Transverse colon (tissue), 4 donors: ENCODE measurements around the gene HES4. TPM values are rescaled to one million over a fixed set of nuclear protein-coding genes. Genes with fewer than 3 reads are reported as not detected.

Experiments
- DNase-seq: peaks from one replicate; pipeline ENCODE4 v3.0.0-alpha.2; 2019
- H3K27ac ChIP-seq, 4 donors: fragments of 200-600 bp; sonication (generic); 2 replicates each; pipeline ENCODE4 v1.5.1; 2016 to 2018; ENCODE audit warnings: inconsistent platforms in 4 of 4
- H3K27me3 ChIP-seq: fragments of 200-600 bp; sonication (generic); 2 replicates; pipeline ENCODE4 v1.5.1; 2017; ENCODE audit warnings: inconsistent platforms
- H3K36me3 ChIP-seq, 4 donors: fragments of 200-600 bp; sonication (generic); 2 replicates each; pipeline ENCODE4 v1.5.1; 2017 to 2019; ENCODE audit warnings: inconsistent platforms in 4 of 4
- H3K4me1 ChIP-seq, 4 donors: fragments of 200-600 bp; sonication (generic); 2 replicates each; pipeline ENCODE4 v1.5.1; 2017 to 2020; ENCODE audit warnings: inconsistent platforms in 4 of 4
- H3K4me3 ChIP-seq, 4 donors: fragments of 200-600 bp; sonication (generic); 1 replicate in 1 of 4; 2 replicates in 3 of 4; pipeline versions ENCODE4 v1.5.1 to v1.6.1; 2017 to 2019; ENCODE audit warnings: inconsistent platforms in 4 of 4
- H3K9me3 ChIP-seq, 2 donors: fragments of 200-600 bp; sonication (generic); 2 replicates each; pipeline ENCODE4 v1.5.1; 2017 to 2019; ENCODE audit warnings: inconsistent platforms in 2 of 2
- EP300 ChIP-seq: sonication (generic); formaldehyde crosslinking; IDR thresholded peaks from one replicate; pipeline ENCODE4 v1.6.1; 2017; ENCODE audit warnings: antibody characterized with exemption, low read depth
- POLR2A ChIP-seq: fragments of 450-650 bp; IDR thresholded peaks from one replicate; pipeline ENCODE4 v1.6.1; 2016; ENCODE audit warnings: antibody characterized with exemption, mild to moderate bottlenecking, moderate library complexity
- POLR2AphosphoS5 ChIP-seq, 3 donors: sonication (generic); formaldehyde crosslinking; IDR thresholded peaks; one replicate each; pipeline ENCODE4 v1.6.1; 2016; ENCODE audit warnings: antibody characterized with exemption in 3 of 3
- WGBS, 2 donors: methylation state at CpG; one replicate each; pipeline ENCODE4 v1.1.5; 2018; ENCODE audit warnings: low coverage in 1 of 2; 5-methylcytosine and 5-hydroxymethylcytosine counted together
- in situ Hi-C, 4 donors: fragments of 200-750 bp; cut with MboI; loops; one replicate each; pipeline versions ENCODE4 v1.15.0 to v1.15.1; 2017; ENCODE audit warnings: low sequenced_read_pairs in 3 of 4, low pct_ligation_motif_present in 1 of 4, low pct_unique_long_range_greater_than_20kb in 1 of 4
- intact Hi-C: fragments of 100-400 bp; cut with DNase I; formaldehyde crosslinking; loops from one replicate; pipeline ENCODE4 v1.15.1; 2023; ENCODE audit warnings: low total_unique reads
- total RNA-seq, 4 donors: library from RNA; depleted of rRNA; stranded (reverse); fragments of >200 nt; gene quantifications; one replicate each; pipeline ENCODE4 v1.1.0, GENCODE V29; 2016
- TF ChIP-seq, protein P1 (sequence below), 5 experiments: fragments of 200-600 bp in 3 of 5; fragments of 450-650 bp in 2 of 5; sonication (generic) in 3 of 5; IDR thresholded peaks; 1 replicate in 2 of 5; 2 replicates in 3 of 5; pipeline ENCODE4 v1.5.1; 2016 to 2017; ENCODE audit warnings: antibody characterized with exemption in 5 of 5, inconsistent platforms in 3 of 5, mild to moderate bottlenecking in 2 of 5, moderate library complexity in 1 of 5

The HES4 gene
- total RNA-seq, 4 donors from 2014 or later, result 10.8 to 140 (median 15.7) TPM

DNA sequence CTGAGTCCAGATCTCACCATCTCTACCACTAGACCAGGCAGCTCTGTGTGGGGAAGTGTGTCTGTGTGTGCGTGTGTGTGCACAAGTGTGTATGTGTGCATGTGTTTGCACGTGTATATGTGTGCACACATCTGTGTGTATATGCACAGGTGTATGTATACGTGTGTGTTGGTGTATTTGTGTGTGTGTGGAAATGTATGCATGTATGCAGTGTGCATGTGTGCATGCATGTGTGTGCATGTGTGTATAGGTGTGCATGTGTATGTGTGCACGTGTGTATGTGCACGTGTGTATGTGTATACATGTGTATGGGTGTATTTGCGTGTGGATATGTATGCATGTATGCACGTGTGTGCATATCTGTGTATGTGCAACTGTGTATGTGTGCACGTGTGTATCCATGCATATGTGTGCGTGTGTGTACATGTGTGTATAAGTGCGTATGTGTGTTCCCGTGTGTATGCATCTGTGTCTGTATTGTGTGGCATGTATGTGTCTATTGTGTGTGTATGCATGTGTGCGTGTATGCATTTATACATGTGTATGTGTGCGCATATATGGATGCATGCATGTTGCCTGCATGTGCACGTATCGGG is 30.5 kb downstream of the HES4 start:
- no peaks in the 10 kb centered on the region for H3K9me3 ChIP-seq
- intact Hi-C loops, result loop anchor here (5.0 kb wide), 1 partner anchor 57 kb away; no protein-coding TSS in a partner anchor
- no peaks in the 10 kb centered on the region for H3K36me3 ChIP-seq
- in situ Hi-C loops, result no loop called here
- 76 to 80% methylated on average over 12 to 15 of the region's 15 CpGs for WGBS, 2 donors
- peaks cover 12 to 16% (median 15%) of the 10 kb centered on the region in 4 donors for H3K4me1 ChIP-seq
- peaks cover 57% of the 10 kb centered on the region for H3K27me3 ChIP-seq
- TF ChIP-seq EP300 (no peak), POLR2A (no peak), POLR2AphosphoS5 (IDR thresholded peaks at IDR 0.05) (no peak)
- TF ChIP-seq, protein P1, sequence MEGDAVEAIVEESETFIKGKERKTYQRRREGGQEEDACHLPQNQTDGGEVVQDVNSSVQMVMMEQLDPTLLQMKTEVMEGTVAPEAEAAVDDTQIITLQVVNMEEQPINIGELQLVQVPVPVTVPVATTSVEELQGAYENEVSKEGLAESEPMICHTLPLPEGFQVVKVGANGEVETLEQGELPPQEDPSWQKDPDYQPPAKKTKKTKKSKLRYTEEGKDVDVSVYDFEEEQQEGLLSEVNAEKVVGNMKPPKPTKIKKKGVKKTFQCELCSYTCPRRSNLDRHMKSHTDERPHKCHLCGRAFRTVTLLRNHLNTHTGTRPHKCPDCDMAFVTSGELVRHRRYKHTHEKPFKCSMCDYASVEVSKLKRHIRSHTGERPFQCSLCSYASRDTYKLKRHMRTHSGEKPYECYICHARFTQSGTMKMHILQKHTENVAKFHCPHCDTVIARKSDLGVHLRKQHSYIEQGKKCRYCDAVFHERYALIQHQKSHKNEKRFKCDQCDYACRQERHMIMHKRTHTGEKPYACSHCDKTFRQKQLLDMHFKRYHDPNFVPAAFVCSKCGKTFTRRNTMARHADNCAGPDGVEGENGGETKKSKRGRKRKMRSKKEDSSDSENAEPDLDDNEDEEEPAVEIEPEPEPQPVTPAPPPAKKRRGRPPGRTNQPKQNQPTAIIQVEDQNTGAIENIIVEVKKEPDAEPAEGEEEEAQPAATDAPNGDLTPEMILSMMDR (IDR thresholded peaks at IDR 0.05), result no peak
- no peak overlapping the region for H3K4me3 ChIP-seq
- no peak for DNase-seq
- H3K27ac ChIP-seq, result no peak overlapping the region

DNA sequence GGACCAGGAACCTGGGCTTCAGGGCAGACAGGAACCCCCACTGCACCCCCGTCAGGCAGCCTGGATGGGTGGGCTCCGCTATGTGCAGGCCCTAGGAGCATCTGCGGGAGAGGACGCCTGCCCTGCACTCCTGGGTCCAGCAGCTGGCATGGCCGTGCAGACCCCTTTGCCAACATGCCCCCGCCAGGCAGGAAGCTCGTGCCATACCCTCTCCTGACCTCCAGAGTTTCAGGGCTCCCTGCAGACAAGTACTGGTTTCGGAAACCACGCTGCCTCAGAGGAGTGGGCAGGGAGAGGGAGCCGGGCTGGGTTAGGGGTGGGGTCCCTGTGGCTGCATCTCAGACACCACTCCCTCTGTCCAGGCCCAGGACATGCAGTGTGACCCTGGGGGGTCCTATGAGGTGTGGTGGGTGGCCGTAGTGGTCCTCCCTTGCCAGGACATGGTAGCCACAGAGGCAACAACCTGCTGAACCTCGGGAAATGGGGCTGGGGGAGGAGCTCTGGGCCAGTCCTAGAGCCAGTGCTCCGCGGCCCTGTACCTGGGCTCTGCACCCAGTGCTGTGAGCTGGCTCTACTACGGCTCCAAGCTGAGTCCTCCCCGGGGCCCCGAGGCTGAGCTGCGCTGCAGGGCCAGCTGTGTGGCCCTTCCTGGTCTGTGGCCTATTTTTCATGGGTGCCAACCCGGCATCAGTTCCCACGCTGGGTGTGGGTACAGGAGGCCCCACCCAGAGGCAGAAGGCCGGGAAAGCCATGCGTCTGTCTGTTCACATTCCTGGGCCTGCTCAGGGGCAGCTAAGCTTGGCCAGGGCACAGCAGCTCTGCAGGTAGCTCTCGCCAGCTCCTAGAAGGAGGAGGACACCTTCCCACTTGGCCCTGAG is 32.2 kb downstream of the HES4 start:
- Histone ChIP-seq H3K9me3 (no peaks in the 10 kb centered on the region), H3K27me3 (peaks cover 45% of the 10 kb centered on the region), H3K27ac (no peak overlapping the region), H3K4me1 (peaks cover 12 to 16% (median 15%) of the 10 kb centered on the region in 4 donors), H3K36me3 (no peaks in the 10 kb centered on the region), H3K4me3 (no peak overlapping the region)
- TF ChIP-seq POLR2AphosphoS5 (IDR thresholded peaks at IDR 0.05), result no peak
- no peak for TF ChIP-seq POLR2A
- TF ChIP-seq, protein P1 (IDR thresholded peaks at IDR 0.05), result no peak
- in situ Hi-C loops, result no loop called here
- WGBS, 2 donors, result 62% methylated on average over 22 of the region's 23 CpGs; no CpG with 5 or more reads in 1 of the 2 donors
- intact Hi-C loops, result loop anchor here (5.0 kb wide), 1 partner anchor 55 kb away; no protein-coding TSS in a partner anchor
- DNase-seq, result no peak

DNA sequence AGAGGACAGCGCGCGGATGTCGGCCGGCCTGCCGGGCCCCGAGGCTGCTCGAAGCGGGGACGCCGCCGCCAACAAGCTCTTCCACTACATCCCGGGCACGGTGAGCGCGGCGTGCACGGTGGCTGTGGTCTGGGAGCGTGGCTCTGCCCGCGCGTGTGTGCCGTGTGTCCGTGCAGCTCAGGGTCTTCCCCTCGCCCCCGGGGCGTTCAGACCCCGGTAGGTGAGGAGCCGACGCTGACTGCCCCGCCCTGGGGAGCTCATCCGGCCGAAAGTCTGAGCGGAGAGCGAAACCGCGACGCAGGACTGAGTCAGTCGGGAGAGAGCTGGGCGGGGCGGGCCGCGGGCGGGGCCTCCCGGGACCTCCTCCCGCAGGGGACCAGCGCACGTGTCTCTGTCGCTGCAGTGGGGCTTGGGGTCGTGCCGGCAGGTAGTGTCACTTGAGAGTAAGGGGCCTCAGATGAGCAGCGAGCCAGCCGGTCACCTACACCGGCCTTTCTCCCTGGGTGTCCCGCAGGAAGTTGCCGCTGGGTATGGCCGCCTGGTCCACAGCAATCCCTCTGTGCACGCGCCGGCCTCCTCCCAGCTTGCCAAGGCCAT is 33.1 kb downstream of the HES4 start:
- H3K27ac ChIP-seq, result peak overlapping the region; percentile 72 to 78 (median 75)
- no peaks in the 10 kb centered on the region for H3K9me3 ChIP-seq
- 0% methylated on average over 17 of the region's 60 CpGs; no CpG with 5 or more reads in 1 of the 2 donors for WGBS, 2 donors
- peak; percentile 85 for DNase-seq
- intact Hi-C loops, result loop anchor here (5.0 kb wide), 1 partner anchor 55 kb away; no protein-coding TSS in a partner anchor
- H3K36me3 ChIP-seq, result no peaks in the 10 kb centered on the region
- in situ Hi-C loops, result no loop called here
- peak overlapping the region; percentile 17 to 69 (median 52) for H3K4me3 ChIP-seq
- H3K27me3 ChIP-seq, result peaks cover 35% of the 10 kb centered on the region
- peak; percentile 46 to 63 (median 62) for TF ChIP-seq POLR2AphosphoS5 (IDR thresholded peaks at IDR 0.05)
- TF ChIP-seq POLR2A, result no peak
- H3K4me1 ChIP-seq, result peaks cover 12 to 16% (median 15%) of the 10 kb centered on the region in 4 donors

GRCh38 chr1:966135-966703 is 33.7 kb downstream of the HES4 start, which contains the start of gene PLEKHN1:
Gene PLEKHN1 (plus strand): TSS chr1:966482. CDS start chr1:966532, 50 bp downstream.
- peak; percentile 60 for DNase-seq
- H3K27ac ChIP-seq, result peak within 1 kb of the TSS; percentile 72 to 78 (median 75)
- peaks cover 30% of the 10 kb centered on the region for H3K27me3 ChIP-seq
- H3K4me1 ChIP-seq, result peaks cover 12 to 21% (median 17%) of the 10 kb centered on the region in 4 donors
- peak within 1 kb of the TSS; percentile 17 to 69 (median 52) for H3K4me3 ChIP-seq
- H3K9me3 ChIP-seq, result no peaks in the 10 kb centered on the region
- no peaks in the 10 kb centered on the region for H3K36me3 ChIP-seq
- in situ Hi-C loops (no loop called here), intact Hi-C loops (loop anchor here (5.0 kb wide), 1 partner anchor 54 kb away; no protein-coding TSS in a partner anchor)
- TF ChIP-seq POLR2A, result no peak
- TF ChIP-seq POLR2AphosphoS5 (IDR thresholded peaks at IDR 0.05), result no peak
- TF ChIP-seq, protein P1 (IDR thresholded peaks at IDR 0.05), result no peak
- TF ChIP-seq EP300, result no peak
- WGBS, 2 donors, result 22% methylated on average over 20 of the region's 31 CpGs; no CpG with 5 or more reads in 1 of the 2 donors
